ENCODE measurements around the gene TSPAN9. TPM values are rescaled to one million over a fixed set of nuclear protein-coding genes. Genes with fewer than 3 reads are reported as not detected.

Gene TSPAN9
- total RNA-seq, 1 donor from 2014 or later, result 31.7 TPM

DNA sequence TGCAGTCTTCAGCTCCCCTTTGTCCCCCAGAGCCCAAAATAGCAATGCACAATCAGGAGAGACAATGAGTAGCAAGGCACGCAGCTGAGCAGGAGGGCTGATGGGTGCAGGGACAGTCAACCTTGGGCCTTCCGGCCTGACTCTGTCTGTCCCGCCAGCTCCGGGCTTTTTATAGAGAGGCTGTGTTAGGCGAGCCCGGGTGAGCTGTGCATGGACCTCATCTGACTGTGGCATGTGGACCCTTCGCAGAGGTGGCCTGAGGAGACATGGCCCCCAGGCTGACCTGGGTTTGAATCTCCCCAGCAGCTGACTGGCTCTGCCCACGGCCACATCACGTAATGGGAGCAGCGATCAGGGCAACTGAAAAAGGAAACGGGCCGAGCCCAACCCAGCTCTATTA lies 177.9 kb downstream of the TSPAN9 start:
- TF ChIP-seq CTCF (conservative IDR thresholded peaks at IDR 0.05), result no peak
- DNase-seq (ENCODE audit: extremely low spot score, unreplicated experiment), result no peak
- Mint-ChIP-seq H3K9me3 (no peaks in the 10 kb centered on the region), H3K27ac (no peak overlapping the region), H3K4me3 (no peak overlapping the region), H3K27me3 (peaks cover 6% of the 10 kb centered on the region), H3K36me3 (peaks cover 4% of the 10 kb centered on the region), H3K4me1 (ENCODE audit: unreplicated experiment) (peaks cover 5% of the 10 kb centered on the region)

GRCh38 chr12:3256103-3256631 lies 179.0 kb downstream of the TSPAN9 start:
- H3K27ac Mint-ChIP-seq, result no peak overlapping the region
- peaks cover 6% of the 10 kb centered on the region for H3K27me3 Mint-ChIP-seq
- no peak for DNase-seq (ENCODE audit: extremely low spot score, unreplicated experiment)
- H3K4me3 Mint-ChIP-seq, result no peak overlapping the region
- no peaks in the 10 kb centered on the region for H3K9me3 Mint-ChIP-seq
- no peak for TF ChIP-seq CTCF (conservative IDR thresholded peaks at IDR 0.05)
- peaks cover 4% of the 10 kb centered on the region for H3K36me3 Mint-ChIP-seq
- peaks cover 5% of the 10 kb centered on the region for H3K4me1 Mint-ChIP-seq (ENCODE audit: unreplicated experiment)

DNA sequence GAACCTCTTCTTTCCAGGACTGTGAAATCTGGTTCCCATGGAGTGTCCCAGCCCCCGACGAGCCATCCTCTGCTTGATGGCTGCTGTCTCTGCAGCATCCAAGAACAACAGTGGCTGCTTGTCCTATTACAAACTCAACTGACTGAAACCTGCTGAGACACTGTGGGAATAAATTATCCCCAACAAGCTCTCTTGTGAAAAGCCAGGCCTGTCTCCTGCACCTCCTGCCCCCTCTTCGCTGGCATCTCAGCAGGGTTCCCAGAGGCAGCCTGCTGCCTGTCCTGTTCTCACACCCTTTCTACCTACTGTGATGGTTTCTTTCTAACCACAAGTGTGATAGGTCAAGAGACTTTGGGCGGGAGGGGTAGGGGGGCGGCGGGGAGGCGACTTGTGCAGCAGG lies 180.2 kb downstream of the TSPAN9 start:
- no peak for DNase-seq (ENCODE audit: extremely low spot score, unreplicated experiment)
- Mint-ChIP-seq H3K9me3 (no peaks in the 10 kb centered on the region), H3K4me1 (ENCODE audit: unreplicated experiment) (peaks cover 5% of the 10 kb centered on the region), H3K4me3 (no peak overlapping the region), H3K36me3 (peaks cover 4% of the 10 kb centered on the region), H3K27me3 (peaks cover 3% of the 10 kb centered on the region), H3K27ac (no peak overlapping the region)
- TF ChIP-seq CTCF (conservative IDR thresholded peaks at IDR 0.05), result no peak

DNA sequence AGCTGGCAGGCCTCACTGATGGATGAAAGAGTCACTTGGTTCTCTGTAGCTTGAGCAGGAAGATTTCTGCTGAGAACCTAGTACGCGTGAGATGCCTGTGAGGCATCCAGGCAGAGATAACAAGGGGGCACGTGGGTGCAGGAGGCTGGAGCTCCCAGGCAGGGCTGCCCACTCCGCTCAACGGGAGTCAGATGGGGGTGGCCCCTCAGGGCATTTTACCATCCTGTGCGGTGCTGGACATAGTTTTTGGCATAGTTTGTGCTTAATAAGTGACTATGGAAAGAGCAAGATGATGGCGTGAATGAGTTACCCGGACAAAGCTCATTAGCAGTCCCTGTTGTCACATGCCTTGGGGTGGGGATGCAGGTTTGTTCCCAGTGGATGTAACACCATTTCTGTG lies 182.8 kb downstream of the TSPAN9 start:
- Mint-ChIP-seq H3K36me3 (peaks cover 4% of the 10 kb centered on the region), H3K4me3 (no peak overlapping the region), H3K4me1 (ENCODE audit: unreplicated experiment) (peaks cover 5% of the 10 kb centered on the region), H3K27me3 (peaks cover 3% of the 10 kb centered on the region), H3K9me3 (no peaks in the 10 kb centered on the region), H3K27ac (no peak overlapping the region)
- TF ChIP-seq CTCF (conservative IDR thresholded peaks at IDR 0.05), result no peak
- no peak for DNase-seq (ENCODE audit: extremely low spot score, unreplicated experiment)

GRCh38 chr12:3261782-3262359 lies 184.7 kb downstream of the TSPAN9 start:
- Mint-ChIP-seq H3K9me3 (no peaks in the 10 kb centered on the region), H3K4me1 (ENCODE audit: unreplicated experiment) (peaks cover 8% of the 10 kb centered on the region), H3K36me3 (peaks cover 4% of the 10 kb centered on the region), H3K27ac (no peak overlapping the region), H3K27me3 (peaks cover 3% of the 10 kb centered on the region), H3K4me3 (no peak overlapping the region)
- TF ChIP-seq CTCF (conservative IDR thresholded peaks at IDR 0.05), result no peak
- DNase-seq (ENCODE audit: extremely low spot score, unreplicated experiment), result no peak

Data from type B pancreatic cell (in vitro differentiated cells).